HEK293 (cell line): ENCODE measurements around the gene CCL16.

Experiments
- CTCF ChIA-PET: fragments of 350-600 bp; formaldehyde crosslinking; extraction: SDS; loops from one replicate; lab custom pipeline; 2021; ENCODE audit warnings: antibody characterized with exemption; lab: Yijun Ruan, JAX
- POLR2A ChIA-PET: fragments of 300-600 bp; formaldehyde crosslinking; extraction: SDS; loops from one replicate; lab custom pipeline; 2020; ENCODE audit warnings: antibody characterized with exemption, inconsistent platforms; lab: Yijun Ruan, JAX
- H3K27ac ChIP-seq: fragments of 200-500 bp; sonication (Bioruptor generic); 2 replicates; pipeline ENCODE4 v1.5.1; 2014; ENCODE audit warnings: low read depth, low read length, control low read depth, inconsistent platforms; ENCODE audit errors: extremely low read depth
- H3K36me3 ChIP-seq, 2 experiments: fragments of 200-500 bp in 1 of 2; sonication (Bioruptor generic) in 1 of 2; 1 replicate in 1 of 2; 2 replicates in 1 of 2; pipeline ENCODE4 v1.5.1; 2014 to 2017; ENCODE audit warnings: inconsistent platforms in 2 of 2, low read length in 2 of 2; ENCODE audit not compliant: control insufficient read depth in 2 of 2, insufficient read depth in 1 of 2
- H3K4me1 ChIP-seq: fragments of 200-500 bp; sonication (Bioruptor generic); 2 replicates; pipeline ENCODE4 v1.5.1; 2014; ENCODE audit warnings: mild to moderate bottlenecking, low read length, inconsistent platforms; ENCODE audit not compliant: control insufficient read depth, insufficient read depth
- H3K4me3 ChIP-seq: 2 replicates; pipeline ENCODE4 v1.5.1; 2011; ENCODE audit warnings: low read depth, mild to moderate bottlenecking, control low read depth, low read length, moderate library complexity
- H3K9me3 ChIP-seq: fragments of 200-500 bp; sonication (Bioruptor generic); 2 replicates; pipeline ENCODE4 v1.5.1; 2014; ENCODE audit warnings: low read depth, low read length, inconsistent platforms; ENCODE audit not compliant: control insufficient read depth, insufficient read depth
- PRDM4 ChIP-seq: fragments of 450-650 bp; formaldehyde crosslinking; IDR thresholded peaks from 2 replicates; pipeline ENCODE4 v1.5.1; 2017; ENCODE audit warnings: missing biosample characterization, missing genetic modification characterization
- SP7 ChIP-seq: fragments of 450-650 bp; formaldehyde crosslinking; IDR thresholded peaks from 2 replicates; pipeline ENCODE4 v1.5.1; 2016; ENCODE audit warnings: missing biosample characterization, missing genetic modification characterization
- TRIM28 ChIP-seq: IDR thresholded peaks from 2 replicates; pipeline ENCODE4 v1.6.1; 2011; ENCODE audit warnings: low read length, control low read depth, borderline replicate concordance
- ZNF121 ChIP-seq: fragments of 450-650 bp; formaldehyde crosslinking; IDR thresholded peaks from 2 replicates; pipeline ENCODE4 v1.5.1; 2016; ENCODE audit warnings: missing biosample characterization, missing genetic modification characterization
- ZNF530 ChIP-seq: fragments of 450-650 bp; formaldehyde crosslinking; IDR thresholded peaks from 2 replicates; pipeline ENCODE4 v1.5.1; 2016; ENCODE audit warnings: low read depth, missing biosample characterization, missing genetic modification characterization
- ZNF624 ChIP-seq: fragments of 450-650 bp; formaldehyde crosslinking; IDR thresholded peaks from 2 replicates; pipeline ENCODE4 v1.5.1; 2017; ENCODE audit warnings: missing biosample characterization, missing genetic modification characterization
- ZNF629 ChIP-seq: fragments of 450-650 bp; formaldehyde crosslinking; IDR thresholded peaks from 2 replicates; pipeline ENCODE4 v1.5.1; 2017; ENCODE audit warnings: missing biosample characterization, missing genetic modification characterization
- ZNF660 ChIP-seq: fragments of 450-650 bp; IDR thresholded peaks from 2 replicates; pipeline ENCODE4 v1.5.1; 2018; ENCODE audit warnings: missing biosample characterization, mild to moderate bottlenecking, missing genetic modification characterization
- ZNF701 ChIP-seq: fragments of 450-650 bp; formaldehyde crosslinking; IDR thresholded peaks from 2 replicates; pipeline ENCODE4 v1.5.1; 2016; ENCODE audit warnings: missing biosample characterization, missing genetic modification characterization
- ZSCAN16 ChIP-seq: fragments of 450-650 bp; formaldehyde crosslinking; IDR thresholded peaks from 2 replicates; pipeline ENCODE4 v1.5.1; 2016; ENCODE audit warnings: missing biosample characterization, missing genetic modification characterization
- TF ChIP-seq, protein P1 (sequence below): fragments of 450-650 bp; formaldehyde crosslinking; IDR thresholded peaks from 2 replicates; pipeline ENCODE4 v1.5.1; 2016; ENCODE audit warnings: missing biosample characterization, missing genetic modification characterization, borderline replicate concordance
- TF ChIP-seq, protein P2 (sequence below): fragments of 450-650 bp; formaldehyde crosslinking; IDR thresholded peaks from 2 replicates; pipeline ENCODE4 v1.5.1; 2016; ENCODE audit warnings: missing biosample characterization, missing genetic modification characterization

The CCL16 gene

GRCh38 chr17:35988164-35988563 lies 6.9 kb upstream of the CCL16 start (continued):
- TF ChIP-seq, protein P1, sequence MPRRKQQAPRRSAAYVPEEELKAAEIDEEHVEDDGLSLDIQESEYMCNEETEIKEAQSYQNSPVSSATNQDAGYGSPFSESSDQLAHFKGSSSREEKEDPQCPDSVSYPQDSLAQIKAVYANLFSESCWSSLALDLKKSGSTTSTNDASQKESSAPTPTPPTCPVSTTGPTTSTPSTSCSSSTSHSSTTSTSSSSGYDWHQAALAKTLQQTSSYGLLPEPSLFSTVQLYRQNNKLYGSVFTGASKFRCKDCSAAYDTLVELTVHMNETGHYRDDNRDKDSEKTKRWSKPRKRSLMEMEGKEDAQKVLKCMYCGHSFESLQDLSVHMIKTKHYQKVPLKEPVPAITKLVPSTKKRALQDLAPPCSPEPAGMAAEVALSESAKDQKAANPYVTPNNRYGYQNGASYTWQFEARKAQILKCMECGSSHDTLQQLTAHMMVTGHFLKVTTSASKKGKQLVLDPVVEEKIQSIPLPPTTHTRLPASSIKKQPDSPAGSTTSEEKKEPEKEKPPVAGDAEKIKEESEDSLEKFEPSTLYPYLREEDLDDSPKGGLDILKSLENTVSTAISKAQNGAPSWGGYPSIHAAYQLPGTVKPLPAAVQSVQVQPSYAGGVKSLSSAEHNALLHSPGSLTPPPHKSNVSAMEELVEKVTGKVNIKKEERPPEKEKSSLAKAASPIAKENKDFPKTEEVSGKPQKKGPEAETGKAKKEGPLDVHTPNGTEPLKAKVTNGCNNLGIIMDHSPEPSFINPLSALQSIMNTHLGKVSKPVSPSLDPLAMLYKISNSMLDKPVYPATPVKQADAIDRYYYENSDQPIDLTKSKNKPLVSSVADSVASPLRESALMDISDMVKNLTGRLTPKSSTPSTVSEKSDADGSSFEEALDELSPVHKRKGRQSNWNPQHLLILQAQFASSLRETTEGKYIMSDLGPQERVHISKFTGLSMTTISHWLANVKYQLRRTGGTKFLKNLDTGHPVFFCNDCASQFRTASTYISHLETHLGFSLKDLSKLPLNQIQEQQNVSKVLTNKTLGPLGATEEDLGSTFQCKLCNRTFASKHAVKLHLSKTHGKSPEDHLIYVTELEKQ: no peak
- TF ChIP-seq SP7 (tag by site-specific recombination) (no peak), ZNF660 (tag by site-specific recombination) (no peak)

GRCh38 chr17:35986643-35987042 lies 5.3 kb upstream of the CCL16 start, which contains the start of gene CCL14:
Gene CCL14, minus strand, starts transcription at chr17:35986729. Its CDS starts 80 bp downstream, at chr17:35986649.
- ChIA-PET POLR2A (no interaction called here), CTCF (interaction anchor here (1.0 to 3.1 kb wide), 4 partner anchors 17 to 163 kb away, joined by 3 to 21 read pairs (median 8); no protein-coding TSS in a partner anchor)
- H3K4me1 ChIP-seq: no peaks in the 10 kb centered on the region
- no peak within 1 kb of the TSS for H3K27ac ChIP-seq
- TF ChIP-seq TRIM28: no peak
- TF ChIP-seq ZNF701: no peak
- TF ChIP-seq ZNF530: no peak
- no peak for TF ChIP-seq ZNF624
- TF ChIP-seq PRDM4 (tag by site-specific recombination): no peak
- TF ChIP-seq, protein P2, sequence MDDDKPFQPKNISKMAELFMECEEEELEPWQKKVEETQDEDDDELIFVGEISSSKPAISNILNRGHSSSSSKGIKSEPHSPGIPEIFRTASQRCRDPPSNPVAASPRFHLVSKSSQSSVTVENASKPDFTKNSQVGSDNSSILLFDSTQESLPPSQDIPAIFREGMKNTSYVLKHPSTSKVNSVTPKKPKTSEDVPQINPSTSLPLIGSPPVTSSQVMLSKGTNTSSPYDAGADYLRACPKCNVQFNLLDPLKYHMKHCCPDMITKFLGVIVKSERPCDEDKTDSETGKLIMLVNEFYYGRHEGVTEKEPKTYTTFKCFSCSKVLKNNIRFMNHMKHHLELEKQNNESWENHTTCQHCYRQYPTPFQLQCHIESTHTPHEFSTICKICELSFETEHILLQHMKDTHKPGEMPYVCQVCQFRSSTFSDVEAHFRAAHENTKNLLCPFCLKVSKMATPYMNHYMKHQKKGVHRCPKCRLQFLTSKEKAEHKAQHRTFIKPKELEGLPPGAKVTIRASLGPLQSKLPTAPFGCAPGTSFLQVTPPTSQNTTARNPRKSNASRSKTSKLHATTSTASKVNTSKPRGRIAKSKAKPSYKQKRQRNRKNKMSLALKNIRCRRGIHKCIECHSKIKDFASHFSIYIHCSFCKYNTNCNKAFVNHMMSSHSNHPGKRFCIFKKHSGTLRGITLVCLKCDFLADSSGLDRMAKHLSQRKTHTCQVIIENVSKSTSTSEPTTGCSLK: no peak
- no peak for TF ChIP-seq ZNF121 (tag by site-specific recombination)
- TF ChIP-seq ZSCAN16 (tag by site-specific recombination): no peak
- H3K36me3 ChIP-seq: no peaks in the 10 kb centered on the region
- H3K4me3 ChIP-seq: no peak within 1 kb of the TSS
- no peaks in the 10 kb centered on the region for H3K9me3 ChIP-seq

DNA sequence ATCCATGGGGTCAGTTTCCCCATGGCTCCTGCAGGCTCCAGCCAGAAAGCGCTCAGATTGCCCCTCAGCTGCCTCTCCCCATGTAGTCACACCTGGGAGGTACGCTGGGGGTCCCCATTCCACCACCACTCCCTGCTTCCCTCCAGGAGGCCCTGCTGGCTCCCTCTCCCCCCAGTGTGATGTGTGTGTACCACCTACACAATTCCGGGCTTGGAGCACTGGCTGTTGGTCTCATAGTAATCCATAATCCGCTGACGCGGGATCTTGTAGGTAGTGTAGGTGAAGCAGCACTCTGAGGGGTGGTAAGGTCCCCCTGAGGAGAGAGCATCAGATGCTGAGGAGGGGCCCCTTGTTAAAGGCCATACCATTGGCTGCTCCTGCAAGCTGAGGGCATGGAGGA lies 2.8 kb upstream of the CCL16 start:
- Histone ChIP-seq H3K4me1 (no peaks in the 10 kb centered on the region), H3K9me3 (no peaks in the 10 kb centered on the region), H3K27ac (no peak overlapping the region), H3K36me3 (no peaks in the 10 kb centered on the region), H3K4me3 (no peak overlapping the region)
- ChIA-PET CTCF (interaction anchor here (1.4 to 3.7 kb wide), 3 partner anchors 15 to 164 kb away, joined by 3 to 56 read pairs (median 24); no protein-coding TSS in a partner anchor), POLR2A (interaction anchor here (0.5 to 0.6 kb wide), 2 partner anchors 151 to 472 kb away, joined by 3 to 5 read pairs; no protein-coding TSS in a partner anchor)
- no peak for TF ChIP-seq ZNF629
